NCI-H524 treated with DMSO at 0.1 percent for 48 hours (cell line): ENCODE data around the gene MAPKAP1.

Source experiments
- DNase-seq: peaks from one replicate; lab custom pipeline; 2025; lab: John Stamatoyannopoulos, UW

MAPKAP1 gene

DNA sequence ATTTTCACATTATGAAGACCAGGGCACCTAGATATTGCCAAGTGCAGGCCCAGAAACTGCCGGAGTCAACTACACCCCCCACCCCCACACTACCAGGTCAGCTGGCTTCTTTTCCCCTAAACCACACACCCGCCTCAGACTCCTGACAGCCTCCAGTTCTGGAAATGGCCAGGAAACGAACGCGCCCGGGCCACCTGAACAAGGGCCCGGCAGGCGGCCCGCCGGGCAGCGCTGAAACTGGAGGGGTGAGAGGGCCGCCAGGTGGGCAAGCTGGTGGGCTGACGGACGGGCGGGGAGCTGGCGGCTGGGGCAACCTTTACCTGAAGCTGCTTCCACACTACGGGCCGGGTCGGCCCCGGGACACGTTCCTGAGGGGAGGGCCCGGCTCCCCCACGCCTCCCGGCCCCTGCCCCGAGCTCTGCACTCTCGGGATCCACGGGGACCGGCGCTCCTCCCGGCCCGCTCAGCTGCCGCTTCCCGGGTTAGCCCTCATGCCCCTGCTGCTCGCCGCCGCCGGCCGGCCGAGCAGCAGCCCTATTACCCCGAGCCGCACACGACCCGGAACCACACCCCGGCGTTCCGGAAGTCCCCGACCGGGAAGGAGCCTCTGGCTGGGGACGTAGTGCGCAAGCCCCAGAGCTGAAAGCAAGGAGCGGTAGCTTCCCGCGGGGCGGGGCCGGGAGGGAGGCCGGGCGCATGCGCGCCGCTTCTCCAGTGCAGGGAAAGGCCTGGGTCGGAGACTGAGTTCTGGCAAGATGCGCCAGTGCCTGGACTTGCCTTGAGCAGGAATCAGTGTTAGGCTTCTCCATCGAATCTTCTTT, at the start of gene MAPKAP1:
TSS of gene MAPKAP1 (minus strand) at position 558 of the 821 bp plus-strand sequence. CDS start 34,634 bp downstream, outside the sequence.
- peak; percentile 85 for DNase-seq

DNA sequence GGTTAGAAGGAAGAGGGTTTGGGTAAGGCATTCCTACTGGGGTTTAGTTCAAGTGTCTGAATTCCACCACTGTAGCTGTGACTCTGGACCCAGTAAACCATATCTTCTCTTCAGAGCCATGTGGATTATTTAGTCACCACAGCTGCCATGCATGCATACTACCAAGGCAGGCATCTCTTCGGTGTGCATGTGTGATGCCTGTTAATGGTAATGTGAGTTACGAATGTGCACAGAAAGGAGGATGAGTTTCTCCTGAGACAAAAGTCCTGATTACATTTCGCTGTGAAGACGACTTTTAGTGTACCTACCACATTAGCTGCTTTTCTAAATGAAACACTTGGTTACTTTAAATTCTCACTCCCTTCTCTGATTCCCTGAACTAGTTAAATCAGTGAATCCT, 49.5 kb upstream of the MAPKAP1 start:
- DNase-seq = peak; percentile 28

GRCh38 chr9:125755340-125755739, 48.3 kb upstream of the MAPKAP1 start:
- DNase-seq = peak; percentile 93

GRCh38 chr9:125754096-125754495, 47.1 kb upstream of the MAPKAP1 start:
- no peak for DNase-seq

DNA sequence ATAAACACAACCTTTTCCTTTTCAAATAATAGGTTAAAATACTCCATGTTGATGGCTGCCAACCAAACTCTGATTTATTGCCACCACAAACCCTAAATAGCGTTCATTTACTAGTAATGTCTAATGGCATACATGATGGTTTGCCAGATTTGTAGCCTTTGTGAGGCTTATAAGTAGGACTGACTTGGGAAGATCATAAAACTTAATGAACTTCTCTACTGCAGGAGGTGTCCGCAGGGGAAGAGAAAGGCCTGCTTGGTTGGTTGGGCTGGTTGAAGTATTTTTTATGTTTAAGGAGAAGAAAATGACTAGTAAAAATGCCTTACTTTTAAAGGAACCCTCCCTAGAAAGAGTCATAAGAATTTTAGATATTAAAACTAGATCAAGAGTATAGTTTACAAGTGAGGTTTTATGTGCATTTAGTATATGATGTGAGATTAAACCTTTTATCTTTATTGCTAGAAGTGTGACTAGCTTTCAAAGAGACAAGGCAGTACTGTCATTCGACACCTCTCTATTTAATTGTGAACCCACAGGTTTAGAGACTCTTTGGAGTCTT, 45.1 kb upstream of the MAPKAP1 start:
- DNase-seq = peak; percentile 30

GRCh38 chr9:125750627-125751011, 43.6 kb upstream of the MAPKAP1 start:
- DNase-seq = no peak

GRCh38 chr9:125749951-125750626, 43.1 kb upstream of the MAPKAP1 start:
- no peak for DNase-seq

GRCh38 chr9:125749287-125749935, 42.4 kb upstream of the MAPKAP1 start:
- no peak for DNase-seq

- no peak for DNase-seq
Observed at GRCh38 chr9:125748446-125749099, 41.6 kb upstream of the MAPKAP1 start.

GRCh38 chr9:125747765-125748445, 40.9 kb upstream of the MAPKAP1 start:
- DNase-seq = no peak

GRCh38 chr9:125747053-125747764, 40.2 kb upstream of the MAPKAP1 start, which contains the start of gene PBX3:
PBX3 (plus strand) TSS chr9:125747373.
- DNase-seq = no peak

DNA sequence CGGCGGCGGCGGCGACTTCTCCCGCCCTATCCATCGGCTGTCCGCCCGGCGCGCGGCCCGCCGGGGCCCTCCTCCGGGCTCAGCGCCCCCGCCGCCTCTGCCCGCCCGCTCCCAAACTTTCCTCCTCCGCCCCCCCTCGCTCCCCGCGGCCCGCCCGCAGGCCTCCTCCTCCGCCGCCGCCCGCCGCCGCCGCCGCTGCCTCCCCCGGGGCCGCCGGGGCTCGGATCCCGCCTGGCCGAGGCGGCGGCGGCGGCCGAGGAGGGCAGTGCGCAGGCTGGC, 39.7 kb upstream of the MAPKAP1 start:
- DNase-seq = no peak

- DNase-seq = peak; percentile 94
Observed at GRCh38 chr9:125746017-125746773, 39.2 kb upstream of the MAPKAP1 start.

DNA sequence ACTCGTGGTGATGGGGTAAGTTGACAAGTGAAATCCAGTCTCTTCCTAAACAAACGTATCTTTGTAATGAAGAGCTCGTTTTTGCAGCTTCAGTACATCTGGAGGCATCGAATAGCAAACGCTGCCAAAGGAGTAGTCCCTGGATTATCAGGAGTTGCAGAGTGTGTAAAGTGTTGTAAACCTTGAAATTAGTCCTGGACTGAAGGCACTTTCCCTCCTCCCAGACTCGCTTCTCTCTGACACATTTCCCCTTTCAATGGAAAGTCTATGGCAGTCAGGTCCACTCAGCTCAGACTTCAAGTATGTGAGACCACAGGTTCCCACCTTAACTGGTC, 38.6 kb upstream of the MAPKAP1 start:
- DNase-seq = no peak

DNA sequence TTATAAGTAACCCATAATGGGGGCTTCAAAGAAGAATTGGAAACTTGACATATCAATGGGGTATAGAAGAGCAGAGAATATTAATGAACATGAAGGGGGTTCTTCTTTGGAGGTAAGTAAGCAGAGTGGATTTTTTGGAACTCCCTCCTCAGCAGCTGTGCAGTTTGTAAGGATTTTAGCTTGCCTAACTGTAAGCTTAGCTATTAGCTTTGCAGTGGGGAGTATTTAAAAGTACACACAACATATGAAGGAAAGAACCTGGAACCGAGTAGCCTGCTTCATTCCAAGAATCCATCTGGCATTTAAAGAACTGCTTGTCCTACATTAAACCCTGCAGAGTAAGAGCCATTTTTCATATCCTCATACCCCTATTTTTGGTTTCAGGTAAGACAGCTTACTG, 38.0 kb upstream of the MAPKAP1 start:
- no peak for DNase-seq

DNA sequence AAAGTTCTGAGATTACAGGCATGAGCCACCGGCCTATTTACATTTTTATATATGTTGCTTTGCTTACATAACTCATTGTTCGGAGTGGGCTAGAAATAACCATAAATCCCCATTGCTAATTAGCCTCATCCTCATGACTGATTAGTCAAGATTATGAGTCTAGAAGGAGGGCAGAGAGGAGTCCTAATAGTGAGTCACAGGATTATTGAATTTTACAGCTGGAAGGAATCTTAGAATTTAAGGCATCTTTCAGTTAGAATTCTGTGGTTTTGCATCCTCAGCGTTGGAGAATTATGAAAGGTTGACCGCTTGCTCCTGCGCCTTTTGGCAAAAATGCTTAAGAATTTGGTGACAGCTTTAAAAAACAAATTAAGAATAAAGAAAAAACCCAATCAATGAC, 37.6 kb upstream of the MAPKAP1 start:
- DNase-seq = no peak

GRCh38 chr9:125743682-125744428, 36.8 kb upstream of the MAPKAP1 start:
- no peak for DNase-seq

GRCh38 chr9:125742657-125743056, 35.6 kb upstream of the MAPKAP1 start:
- DNase-seq = no peak

DNA sequence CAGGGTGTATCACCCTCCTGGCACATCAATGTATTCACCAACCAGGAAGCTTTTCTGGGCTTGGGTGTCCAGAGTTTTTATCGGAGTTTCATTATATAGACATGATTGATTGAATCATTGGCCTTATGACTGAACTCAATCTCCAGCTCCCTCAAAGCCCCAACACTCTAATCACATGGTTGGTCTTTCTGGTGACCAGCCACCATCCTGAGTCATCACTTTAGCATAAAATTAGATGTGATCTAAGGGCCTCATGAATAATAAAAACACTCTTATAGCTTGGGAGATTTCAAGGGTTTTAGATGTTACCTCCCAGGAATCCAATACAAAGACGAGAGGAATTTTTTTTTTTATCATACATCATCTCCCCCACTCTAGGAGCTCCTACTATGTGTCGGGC, 32.4 kb upstream of the MAPKAP1 start:
- no peak for DNase-seq

- peak; percentile 47 for DNase-seq
Observed at GRCh38 chr9:125732562-125732961, 25.6 kb upstream of the MAPKAP1 start.
